IPS-18c (cell line): ENCODE results near the gene MED12L.

Source experiments
- H3K4me3 ChIP-seq: 2 replicates; pipeline ENCODE4 v1.7.0; 2013; ENCODE audit warnings: low read depth, mild to moderate bottlenecking, low read length, moderate library complexity; ENCODE audit not compliant: insufficient read depth
- H3K9me3 ChIP-seq: one replicate; pipeline ENCODE4 v1.6.1; 2013; ENCODE audit warnings: mild to moderate bottlenecking, low read length, moderate library complexity; ENCODE audit not compliant: control insufficient read depth, insufficient read depth

The MED12L gene

DNA sequence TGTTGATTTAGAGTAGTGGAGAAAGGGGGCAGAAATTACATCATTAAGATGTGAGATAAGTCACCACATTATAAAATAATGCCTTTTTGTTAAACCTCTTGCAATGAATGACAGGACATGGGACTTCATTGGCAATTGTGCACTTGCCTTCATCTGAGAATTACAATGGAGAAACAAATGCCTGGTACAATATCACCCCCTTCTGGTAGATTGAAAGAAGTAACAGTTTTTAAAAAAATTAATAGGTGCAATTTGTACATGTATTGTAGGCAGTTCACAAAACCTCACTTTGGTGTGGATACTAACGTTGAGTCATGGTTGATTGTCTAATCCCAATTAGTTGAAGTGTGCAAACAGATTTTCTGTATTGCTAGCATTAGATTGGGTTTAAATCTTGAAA is 197.5 kb downstream of the MED12L start:
- H3K4me3 ChIP-seq, result no peak overlapping the region

DNA sequence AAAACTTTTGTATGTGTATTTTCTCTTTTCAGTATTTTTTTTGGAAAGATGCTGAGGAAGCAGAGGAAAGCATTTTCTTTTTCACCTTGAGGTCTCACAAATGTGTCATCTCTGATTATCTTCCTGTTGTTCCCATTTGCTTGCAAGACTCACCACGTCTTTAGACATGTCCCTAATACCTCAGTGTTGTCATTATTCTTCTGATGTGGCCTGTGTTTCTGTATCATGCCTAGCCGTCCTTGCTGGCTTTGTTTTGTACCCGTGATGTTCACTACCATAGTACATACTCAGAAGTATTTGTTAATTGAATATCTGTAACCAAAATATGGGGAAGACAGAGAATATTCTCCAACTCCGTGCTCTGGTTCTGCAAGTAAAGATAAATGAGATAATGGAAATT is 197.9 kb downstream of the MED12L start:
- Histone ChIP-seq H3K9me3 (no peaks in the 10 kb centered on the region), H3K4me3 (no peak overlapping the region)

More for the DNA sequence above, 197.5 kb downstream of the MED12L start:
- no peaks in the 10 kb centered on the region for H3K9me3 ChIP-seq

DNA sequence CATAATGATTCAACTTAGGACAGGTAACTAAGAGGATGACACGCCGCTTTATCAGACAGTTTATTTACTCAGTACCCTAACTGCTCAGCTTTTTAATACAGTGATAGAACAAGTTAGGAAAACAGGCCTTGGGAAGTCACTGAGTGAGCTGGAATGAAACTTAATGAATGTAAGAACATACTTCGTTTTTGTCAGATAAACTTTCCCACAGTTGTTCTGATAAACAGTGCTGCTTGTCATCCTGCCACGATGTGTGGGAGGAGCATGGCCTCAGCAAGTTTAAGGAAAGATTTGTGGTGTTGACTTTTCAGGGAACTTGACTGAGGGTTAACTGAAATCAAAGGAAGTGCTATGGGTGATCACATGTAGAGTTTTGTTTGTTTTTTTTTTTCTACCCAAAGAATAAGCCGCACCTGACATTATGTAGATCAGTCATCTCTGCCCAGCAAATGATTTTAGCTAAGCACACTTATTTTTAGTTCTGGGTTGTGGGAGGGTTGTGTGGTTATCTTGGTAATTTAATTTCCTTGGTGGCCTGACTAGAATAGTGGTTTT is 198.5 kb downstream of the MED12L start:
- no peak overlapping the region for H3K4me3 ChIP-seq
- H3K9me3 ChIP-seq, result no peaks in the 10 kb centered on the region

DNA sequence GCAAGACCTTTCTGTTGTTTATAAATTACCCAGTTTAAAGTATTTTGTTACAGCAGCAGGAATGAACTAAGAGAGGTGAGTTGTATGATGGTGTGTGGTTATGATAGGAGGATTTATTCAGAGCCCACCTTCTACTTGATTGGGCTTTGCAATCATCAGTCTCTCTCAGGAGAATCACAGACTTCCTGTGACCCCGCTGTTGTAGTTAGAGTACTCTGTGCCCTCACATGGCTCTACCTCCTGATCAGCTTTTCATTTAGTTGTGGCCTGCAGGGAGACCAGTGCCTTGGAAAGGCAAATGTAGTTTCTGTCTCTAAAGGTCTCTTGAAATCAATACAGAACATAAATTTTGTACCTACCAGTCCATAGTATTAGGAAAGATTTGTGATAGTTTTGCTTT is 200.5 kb downstream of the MED12L start:
- Histone ChIP-seq H3K4me3 (no peak overlapping the region), H3K9me3 (no peaks in the 10 kb centered on the region)

DNA sequence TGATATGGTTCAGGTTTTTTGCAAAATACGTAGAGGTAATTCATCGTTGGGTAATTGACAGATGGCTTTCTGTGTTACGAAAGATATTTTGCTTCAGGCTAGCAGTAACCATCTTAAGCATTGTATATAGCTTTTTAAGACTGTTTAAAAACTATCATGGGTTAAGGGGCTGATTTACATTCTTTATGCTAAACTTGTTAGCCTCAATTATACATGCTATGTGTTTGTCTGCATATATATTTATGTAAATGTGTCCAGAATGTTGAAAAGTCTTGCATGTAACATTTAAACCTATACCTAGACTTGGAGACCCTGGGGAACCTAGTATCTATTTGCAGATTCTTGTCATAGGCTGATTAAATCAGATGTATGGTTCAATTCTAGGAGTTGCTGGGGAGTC is 204.0 kb downstream of the MED12L start:
- Histone ChIP-seq H3K9me3 (no peaks in the 10 kb centered on the region), H3K4me3 (no peak overlapping the region)

DNA sequence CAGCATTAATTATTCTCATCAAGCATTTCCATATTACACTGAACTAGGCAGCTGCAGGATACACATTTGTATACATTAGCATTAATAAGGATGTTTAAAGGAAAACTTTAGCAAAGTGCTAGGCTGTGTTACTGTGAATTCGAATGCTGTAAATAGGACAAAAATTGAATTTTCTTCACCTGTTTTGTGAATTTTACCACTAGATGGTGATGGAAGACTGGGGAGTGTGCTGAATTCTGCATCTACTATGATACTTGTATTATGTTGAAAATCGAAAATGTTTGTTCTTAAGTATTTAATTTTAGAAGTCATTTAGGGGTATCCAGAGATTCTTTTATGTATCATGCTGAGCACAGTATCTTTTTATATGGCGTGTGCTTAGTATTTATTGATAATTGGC is 205.2 kb downstream of the MED12L start:
- no peaks in the 10 kb centered on the region for H3K9me3 ChIP-seq
- no peak overlapping the region for H3K4me3 ChIP-seq

DNA sequence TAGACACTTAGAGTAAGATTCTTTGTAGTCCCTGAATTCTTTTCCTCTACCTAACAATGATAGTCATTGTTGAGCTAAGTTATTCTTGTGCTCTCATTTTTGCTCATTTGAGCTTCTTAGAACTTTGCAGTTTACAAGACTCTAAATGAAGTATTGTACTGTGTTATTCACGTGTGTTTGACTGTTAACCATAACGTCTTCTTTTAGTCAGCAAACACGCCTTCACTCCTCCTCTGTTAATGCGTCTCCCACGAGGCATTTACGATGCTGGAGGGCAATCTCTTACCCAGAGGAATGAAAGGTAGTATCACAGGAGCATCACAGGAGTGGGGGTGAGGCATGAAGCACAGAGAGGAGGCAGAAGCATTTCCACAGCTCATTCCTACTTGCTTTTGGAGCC is 207.7 kb downstream of the MED12L start:
- no peaks in the 10 kb centered on the region for H3K9me3 ChIP-seq
- no peak overlapping the region for H3K4me3 ChIP-seq

DNA sequence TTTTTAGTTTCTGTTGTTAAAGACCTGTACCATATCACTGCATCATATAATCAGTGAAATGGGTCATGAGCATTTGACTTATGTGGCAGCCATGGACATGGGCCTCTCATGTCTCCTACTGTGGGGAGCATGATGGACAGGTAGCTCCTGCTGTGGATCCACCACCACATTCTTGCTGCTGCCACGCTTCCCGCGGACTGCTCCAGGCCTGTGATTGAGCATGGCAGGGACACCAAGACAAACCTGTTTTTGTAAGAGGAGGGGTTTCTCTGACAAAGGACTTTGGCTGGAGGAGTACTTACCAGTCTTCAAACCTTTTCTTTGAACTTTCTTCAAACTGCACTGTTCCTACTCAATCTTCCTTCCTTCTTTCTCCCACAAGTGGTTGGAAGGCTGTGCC is 210.8 kb downstream of the MED12L start:
- H3K4me3 ChIP-seq, result no peak overlapping the region
- H3K9me3 ChIP-seq, result no peaks in the 10 kb centered on the region

DNA sequence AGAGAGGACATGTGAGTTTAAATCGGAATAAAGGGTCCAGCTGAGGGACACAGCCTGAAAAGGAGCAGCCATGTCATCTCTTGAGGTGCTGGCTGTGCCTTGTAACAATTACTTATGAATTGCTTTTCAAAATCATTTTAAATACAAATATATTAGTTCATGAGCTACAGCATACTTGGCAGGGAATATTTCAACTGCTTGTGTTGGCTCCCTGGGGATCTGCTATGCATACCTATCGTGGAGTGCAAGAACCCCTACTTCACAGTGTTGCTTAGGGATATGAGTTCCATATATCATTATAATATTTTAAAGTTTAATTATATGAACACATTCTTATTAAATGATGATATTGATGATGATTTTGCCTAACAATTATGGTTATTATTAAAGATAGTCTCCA is 212.0 kb downstream of the MED12L start:
- Histone ChIP-seq H3K9me3 (no peaks in the 10 kb centered on the region), H3K4me3 (no peak overlapping the region)

DNA sequence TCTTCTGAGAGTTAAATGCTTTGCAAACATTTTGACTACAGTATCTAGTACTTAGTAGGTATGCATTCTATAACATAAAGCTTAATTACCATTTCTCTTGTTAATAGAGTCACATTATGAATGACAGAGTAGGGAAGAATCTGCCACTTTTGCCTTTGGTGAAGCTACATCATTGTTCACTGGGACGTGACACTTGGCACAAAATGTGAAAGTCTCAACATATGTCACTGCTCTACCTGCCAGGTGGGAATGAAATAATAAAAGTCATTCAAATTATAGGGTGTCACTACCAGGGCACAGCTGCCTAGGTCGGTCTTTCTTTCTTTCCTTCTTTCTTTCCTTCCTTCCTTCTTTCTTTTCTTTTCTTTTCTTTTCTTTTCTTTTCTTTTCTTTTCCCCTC is 213.5 kb downstream of the MED12L start:
- Histone ChIP-seq H3K4me3 (no peak overlapping the region), H3K9me3 (no peaks in the 10 kb centered on the region)

DNA sequence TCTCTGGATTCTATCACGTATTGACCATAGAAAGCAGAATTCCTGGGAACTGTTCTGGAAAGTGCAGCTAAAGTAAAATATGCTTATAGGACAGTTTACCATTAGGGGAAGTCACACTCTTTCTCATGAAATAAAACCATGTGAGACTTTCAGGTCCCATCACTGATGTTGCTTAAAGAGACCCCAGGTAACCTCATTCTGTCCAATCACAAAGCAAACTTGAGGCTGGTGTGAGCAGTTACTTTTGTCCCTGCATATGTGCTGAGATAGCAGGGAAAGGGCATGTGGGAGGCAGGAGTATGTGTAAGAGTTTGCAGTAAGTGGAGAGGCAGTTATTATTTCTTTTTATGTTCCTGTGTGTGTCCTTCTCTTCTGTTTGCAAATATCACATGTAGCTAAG is 215.1 kb downstream of the MED12L start:
- no peaks in the 10 kb centered on the region for H3K9me3 ChIP-seq
- H3K4me3 ChIP-seq, result no peak overlapping the region

DNA sequence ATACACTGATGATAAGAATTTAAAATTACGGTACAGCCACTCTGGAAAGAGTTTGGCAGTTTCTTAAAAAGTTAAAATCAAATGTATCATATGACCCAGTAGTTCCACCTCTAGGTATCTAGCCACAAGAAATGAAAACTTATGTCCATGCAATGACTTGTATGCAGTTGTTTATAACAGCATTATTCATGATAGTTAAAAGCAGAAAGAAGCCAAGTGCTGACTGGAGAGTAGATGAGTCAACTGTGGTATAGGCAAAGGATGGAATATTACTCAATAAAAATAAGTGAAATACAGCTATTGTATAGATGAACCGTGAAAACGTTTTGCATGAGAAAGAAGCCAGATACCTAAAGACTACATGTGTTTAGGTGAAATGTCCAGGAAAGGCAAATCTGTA is 216.3 kb downstream of the MED12L start:
- no peaks in the 10 kb centered on the region for H3K9me3 ChIP-seq
- no peak overlapping the region for H3K4me3 ChIP-seq

DNA sequence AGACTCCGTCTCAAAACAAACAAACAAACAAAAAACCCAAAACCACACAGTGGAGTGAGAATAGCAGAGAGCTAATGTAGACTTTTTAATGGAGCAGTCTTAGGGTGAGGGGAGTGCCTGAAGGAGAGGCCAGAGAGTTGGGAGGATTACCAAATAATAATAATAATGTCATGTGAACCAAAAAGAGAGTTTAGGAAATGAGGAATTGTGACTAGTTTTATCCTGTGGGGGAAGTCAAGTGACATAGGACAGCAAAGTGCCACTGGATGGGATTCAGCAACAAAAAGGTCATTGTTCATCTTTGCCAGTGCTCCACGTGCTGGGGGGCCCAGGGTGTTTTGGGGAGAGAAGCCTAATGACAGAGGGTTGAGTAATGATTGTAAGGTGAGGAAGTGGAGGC is 218.3 kb downstream of the MED12L start:
- Histone ChIP-seq H3K9me3 (no peaks in the 10 kb centered on the region), H3K4me3 (no peak overlapping the region)

DNA sequence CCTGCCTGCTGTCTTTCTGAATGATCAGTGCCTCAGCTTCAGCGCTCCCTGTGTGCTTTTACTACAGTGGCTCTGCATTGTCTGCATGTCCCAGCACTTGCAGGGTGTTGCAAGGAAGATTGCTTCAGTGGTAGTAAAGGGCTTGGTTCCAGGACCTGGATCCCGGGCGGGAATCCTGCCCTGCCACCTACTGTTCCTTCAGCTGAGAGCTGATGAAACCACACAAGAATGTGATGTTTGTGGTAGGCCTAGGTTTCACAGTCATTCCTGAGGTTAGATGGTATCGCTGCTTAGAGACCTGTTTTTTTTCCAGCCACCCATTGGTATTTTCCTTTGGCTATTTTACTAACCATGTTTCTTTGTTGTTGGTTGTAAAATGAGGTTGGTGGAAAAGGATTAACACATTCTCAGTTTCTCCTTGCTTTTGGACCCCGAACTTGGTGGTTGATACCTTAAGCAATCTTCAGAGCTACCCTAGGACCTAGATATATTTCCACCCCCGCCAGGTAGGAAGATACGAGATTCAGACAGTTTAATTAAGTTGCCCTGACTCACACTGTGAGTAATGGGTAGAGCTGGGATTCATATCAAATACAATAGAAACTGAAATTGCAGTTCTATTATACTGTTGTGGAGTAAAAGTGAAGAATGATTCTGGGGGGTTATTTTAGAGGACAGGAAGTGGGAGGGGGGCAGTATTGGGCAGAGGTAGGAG is 219.8 kb downstream of the MED12L start:
- Histone ChIP-seq H3K4me3 (no peak overlapping the region), H3K9me3 (no peaks in the 10 kb centered on the region)

DNA sequence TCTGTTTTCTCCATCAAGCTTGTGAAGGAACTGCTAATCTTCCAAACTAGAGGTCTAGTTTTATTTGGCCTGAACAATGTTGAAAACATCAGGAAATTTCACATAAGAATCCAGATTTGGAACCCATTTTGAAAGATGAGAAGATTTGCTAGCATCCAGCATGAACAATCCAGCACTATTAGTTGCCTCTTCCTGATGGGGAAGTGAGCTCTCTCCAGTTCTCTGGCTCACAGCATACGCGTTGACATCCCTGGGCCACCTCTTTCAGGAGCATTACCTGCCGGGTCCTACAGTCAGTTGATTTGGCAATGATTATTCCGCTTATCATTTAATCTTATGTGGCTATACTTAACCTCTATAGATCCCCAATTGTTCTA is 220.3 kb downstream of the MED12L start:
- no peak overlapping the region for H3K4me3 ChIP-seq
- H3K9me3 ChIP-seq, result no peaks in the 10 kb centered on the region

DNA sequence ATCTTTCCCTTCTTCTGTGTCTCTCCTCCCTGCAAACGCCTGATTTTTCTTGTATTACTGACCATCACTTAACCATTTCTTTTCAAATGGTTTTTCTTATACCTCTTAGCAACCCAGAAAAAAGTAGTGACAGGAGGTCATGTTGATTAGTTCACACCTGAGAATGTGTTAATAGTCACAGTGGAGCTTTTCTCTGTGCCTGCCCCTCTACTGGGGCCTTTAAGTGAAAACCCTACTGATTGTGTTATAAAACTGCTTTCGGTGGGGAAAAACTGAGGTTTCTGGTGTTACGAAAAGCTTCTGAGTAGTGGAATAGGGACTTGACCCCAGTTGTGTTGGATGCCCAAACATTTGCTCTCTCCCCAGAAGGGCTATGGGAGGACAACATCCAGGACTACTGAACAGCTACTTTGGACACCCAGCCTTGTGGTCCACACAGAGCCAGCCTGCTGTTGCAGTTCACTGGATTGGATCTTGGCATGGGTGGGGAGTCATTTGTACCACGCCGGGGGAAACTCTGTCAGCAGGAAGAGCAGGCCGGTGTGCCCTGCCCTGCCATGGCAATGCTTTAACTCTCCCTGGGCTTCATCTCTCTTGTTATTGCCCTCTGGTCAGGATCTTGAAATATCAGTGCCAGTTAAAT is 220.8 kb downstream of the MED12L start:
- no peak overlapping the region for H3K4me3 ChIP-seq

DNA sequence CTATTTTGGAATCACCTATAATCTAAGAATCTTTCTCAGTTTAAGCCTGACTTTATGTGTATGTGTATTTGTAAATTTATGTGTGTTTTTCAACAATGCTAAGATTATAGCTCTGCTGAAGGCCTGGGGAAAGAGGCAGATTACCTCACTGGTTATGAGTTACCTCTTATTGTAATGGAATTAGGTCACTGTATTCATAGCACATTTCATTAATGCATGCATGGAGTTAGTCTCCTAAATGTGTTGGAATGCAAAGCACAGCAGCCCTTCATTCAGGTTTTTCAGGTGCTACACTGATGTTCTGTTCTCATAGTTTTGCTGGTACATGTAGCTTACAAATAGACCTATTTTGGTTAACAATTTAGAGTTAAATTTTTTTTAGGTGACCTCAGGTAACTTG is 221.7 kb downstream of the MED12L start:
- Histone ChIP-seq H3K4me3 (no peak overlapping the region), H3K9me3 (no peaks in the 10 kb centered on the region)

More for the DNA sequence above, 220.8 kb downstream of the MED12L start:
- no peaks in the 10 kb centered on the region for H3K9me3 ChIP-seq

DNA sequence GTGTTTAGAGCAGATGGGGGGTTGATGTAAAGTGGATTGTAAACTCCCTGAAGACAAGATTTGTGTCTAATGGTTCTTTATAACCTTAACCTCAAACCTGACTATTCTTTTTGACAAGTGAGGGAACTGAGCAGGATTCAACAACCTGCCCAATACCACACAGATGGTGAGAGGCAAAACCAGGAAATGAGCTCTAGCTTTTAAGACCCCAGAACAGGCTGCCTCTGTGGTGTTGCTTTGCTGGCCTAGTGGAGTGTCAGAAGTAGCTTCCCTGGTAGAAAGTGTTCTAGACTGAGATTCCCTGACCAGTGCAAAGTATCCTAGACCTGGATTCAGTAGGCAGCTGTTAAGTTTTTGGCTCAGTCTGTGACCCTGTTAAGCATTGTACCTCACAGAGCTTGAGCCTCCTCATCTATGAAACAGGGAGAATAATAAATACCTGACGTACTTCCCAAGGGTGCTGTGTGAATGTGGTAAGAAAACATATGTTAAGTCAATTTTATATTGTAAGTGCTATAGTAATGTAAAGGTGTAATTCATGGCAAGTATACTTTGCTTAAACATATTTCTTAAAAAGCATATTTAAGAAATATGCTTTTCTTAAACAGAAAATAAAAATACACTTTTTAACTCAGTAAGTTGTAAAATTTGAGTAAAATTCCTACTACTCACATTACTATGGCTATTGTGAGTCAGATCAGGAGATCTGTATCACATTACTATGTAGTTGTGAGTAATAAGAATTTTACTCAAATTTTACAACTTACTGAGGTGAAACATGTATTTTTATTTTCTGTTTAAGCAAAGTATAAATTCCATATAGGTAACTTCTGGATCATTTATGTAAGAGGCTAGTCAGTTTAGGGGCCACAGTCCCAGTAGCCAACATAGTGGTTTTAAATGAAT is 222.4 kb downstream of the MED12L start:
- H3K4me3 ChIP-seq, result no peak overlapping the region
- no peaks in the 10 kb centered on the region for H3K9me3 ChIP-seq
